HL-60 (cell line): Measurements from ENCODE around the gene TEKT2.

ENCODE experiments used
- DNase-seq, 2 experiments: peaks; one replicate each; pipeline ENCODE4 v3.0.0-alpha.2; 2010 to 2020; ENCODE audit warnings: low read depth in 1 of 2, low spot score in 1 of 2
- H3K27ac ChIP-seq: fragments of 250-450 bp; sonication (Bioruptor Pico); replicated peaks from 2 replicates; pipeline ENCODE4 v1.5.1; 2020; ENCODE audit warnings: mild to moderate bottlenecking, moderate library complexity
- H3K27me3 ChIP-seq: fragments of 250-450 bp; sonication (Bioruptor Pico); 2 replicates; pipeline ENCODE4 v1.5.1; 2021; ENCODE audit warnings: mild to moderate bottlenecking, moderate library complexity; ENCODE audit not compliant: insufficient read depth, poor library complexity, severe bottlenecking
- H3K4me3 ChIP-seq: replicated peaks from 2 replicates; pipeline ENCODE4 v1.5.1; 2011; ENCODE audit warnings: mild to moderate bottlenecking, control low read depth, low read length; ENCODE audit not compliant: insufficient read depth
- GABPA ChIP-seq: IDR thresholded peaks from 2 replicates; pipeline ENCODE4 v1.6.1; 2012; ENCODE audit warnings: low read depth
- POLR2AphosphoS5 ChIP-seq: IDR thresholded peaks from 2 replicates; pipeline ENCODE4 v1.6.1; 2012; ENCODE audit warnings: low read depth
- REST ChIP-seq: IDR thresholded peaks from 2 replicates; pipeline ENCODE4 v1.6.1; 2012; ENCODE audit warnings: low read depth; ENCODE audit not compliant: insufficient replicate concordance
- SPI1 ChIP-seq: IDR thresholded peaks from 2 replicates; pipeline ENCODE4 v1.6.1; 2012; ENCODE audit warnings: low read depth, mild to moderate bottlenecking, borderline replicate concordance
- TF ChIP-seq, protein P1 (sequence below): IDR thresholded peaks from one replicate; pipeline ENCODE4 v1.5.1; 2011; ENCODE audit warnings: low read length, control low read depth, inconsistent platforms; ENCODE audit not compliant: insufficient read depth

Gene TEKT2

DNA sequence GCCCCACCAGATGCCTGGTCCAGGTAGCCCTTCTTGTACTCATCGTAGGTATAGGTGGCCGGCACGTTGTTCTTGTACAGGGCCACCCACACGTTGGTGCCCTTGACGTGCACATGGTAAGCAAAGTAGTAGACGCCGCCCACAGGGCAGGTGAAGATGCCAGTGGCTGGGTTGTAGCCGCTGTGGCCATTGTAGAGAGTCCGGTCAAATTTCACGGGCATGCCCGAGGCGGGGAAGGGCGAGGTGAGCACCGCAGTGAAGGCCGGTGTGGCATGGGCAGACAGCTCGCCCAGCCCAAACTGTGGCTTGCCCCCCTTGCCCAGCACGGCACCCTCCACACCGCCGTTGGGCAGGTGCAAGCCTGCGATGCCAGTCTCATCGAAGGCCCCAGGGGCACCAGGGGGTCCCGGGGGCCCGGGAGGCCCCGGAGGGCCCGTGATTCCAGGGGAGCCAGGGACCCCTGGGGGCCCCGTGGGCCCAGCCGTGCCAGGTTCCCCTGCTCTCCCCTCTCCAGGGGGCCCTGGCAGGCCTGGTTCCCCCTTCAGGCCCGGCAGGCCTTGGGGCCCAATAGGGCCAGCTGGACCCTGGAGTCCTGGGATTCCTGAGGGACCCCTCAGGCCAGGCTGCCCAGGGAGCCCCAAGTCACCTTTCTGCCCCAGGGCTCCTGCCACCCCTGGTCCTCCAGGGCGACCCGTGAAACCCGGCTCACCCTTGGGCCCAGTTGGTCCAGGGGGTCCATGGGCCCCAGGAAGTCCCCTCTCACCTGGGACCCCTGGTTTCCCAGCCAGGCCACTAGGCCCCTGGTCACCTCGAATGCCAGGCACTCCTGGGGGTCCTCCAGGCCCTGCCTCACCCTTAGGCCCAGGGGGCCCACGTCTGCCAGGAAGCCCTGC lies 14.0 kb downstream of the TEKT2 start:
- no peak overlapping the region for H3K27ac ChIP-seq

GRCh38 chr1:36098650-36099365 lies 14.9 kb downstream of the TEKT2 start:
- TF ChIP-seq REST (no peak), POLR2AphosphoS5 (no peak), SPI1 (no peak), GABPA (no peak)
- no peak overlapping the region for H3K4me3 ChIP-seq
- H3K27ac ChIP-seq = no peak overlapping the region

More for the DNA sequence above, 14.0 kb downstream of the TEKT2 start:
- Histone ChIP-seq H3K4me3 (no peak overlapping the region), H3K27me3 (no peaks in the 10 kb centered on the region)
- no peak for TF ChIP-seq POLR2AphosphoS5
- TF ChIP-seq REST = no peak
- no peak for TF ChIP-seq SPI1
- TF ChIP-seq GABPA = no peak
- TF ChIP-seq, protein P1, sequence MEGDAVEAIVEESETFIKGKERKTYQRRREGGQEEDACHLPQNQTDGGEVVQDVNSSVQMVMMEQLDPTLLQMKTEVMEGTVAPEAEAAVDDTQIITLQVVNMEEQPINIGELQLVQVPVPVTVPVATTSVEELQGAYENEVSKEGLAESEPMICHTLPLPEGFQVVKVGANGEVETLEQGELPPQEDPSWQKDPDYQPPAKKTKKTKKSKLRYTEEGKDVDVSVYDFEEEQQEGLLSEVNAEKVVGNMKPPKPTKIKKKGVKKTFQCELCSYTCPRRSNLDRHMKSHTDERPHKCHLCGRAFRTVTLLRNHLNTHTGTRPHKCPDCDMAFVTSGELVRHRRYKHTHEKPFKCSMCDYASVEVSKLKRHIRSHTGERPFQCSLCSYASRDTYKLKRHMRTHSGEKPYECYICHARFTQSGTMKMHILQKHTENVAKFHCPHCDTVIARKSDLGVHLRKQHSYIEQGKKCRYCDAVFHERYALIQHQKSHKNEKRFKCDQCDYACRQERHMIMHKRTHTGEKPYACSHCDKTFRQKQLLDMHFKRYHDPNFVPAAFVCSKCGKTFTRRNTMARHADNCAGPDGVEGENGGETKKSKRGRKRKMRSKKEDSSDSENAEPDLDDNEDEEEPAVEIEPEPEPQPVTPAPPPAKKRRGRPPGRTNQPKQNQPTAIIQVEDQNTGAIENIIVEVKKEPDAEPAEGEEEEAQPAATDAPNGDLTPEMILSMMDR = no peak
- DNase-seq = no peak

DNA sequence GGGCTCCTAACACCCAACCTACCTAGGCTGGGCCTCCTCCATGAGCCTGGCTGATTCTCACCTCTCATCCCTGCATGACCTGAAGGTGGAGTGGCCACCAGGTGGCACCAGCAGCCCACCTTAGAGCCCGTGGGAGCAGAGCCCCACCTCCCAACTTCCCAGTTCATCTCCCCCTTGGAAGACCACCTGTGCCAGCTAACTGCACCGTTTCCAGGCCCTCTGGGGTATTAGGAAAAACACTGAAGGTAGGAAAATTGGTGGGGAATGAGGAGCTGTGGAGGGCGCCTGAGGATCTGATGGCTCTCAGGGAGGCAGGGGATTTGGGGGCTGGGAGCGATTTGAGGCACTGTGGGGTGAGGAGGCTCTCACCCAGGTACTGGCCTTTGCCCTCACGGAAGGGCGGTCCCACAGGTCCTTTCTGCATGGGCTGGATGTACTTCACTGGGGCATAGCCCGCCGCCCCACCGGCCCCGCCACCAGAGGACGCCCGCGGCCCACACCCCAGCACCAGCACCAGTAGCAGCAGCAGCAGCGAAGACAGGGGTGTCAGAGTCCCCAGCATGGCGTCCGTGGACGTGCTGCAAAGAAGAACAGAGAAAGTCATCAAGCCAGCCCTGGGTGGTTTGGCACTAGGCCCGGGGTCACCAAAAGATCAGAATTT lies 15.9 kb downstream of the TEKT2 start:
- no peak for TF ChIP-seq POLR2AphosphoS5
- no peak for TF ChIP-seq REST
- TF ChIP-seq SPI1 = no peak
- no peak for TF ChIP-seq GABPA
- TF ChIP-seq, protein P1 = peak; percentile 90
- peak; percentile 50 to 78 for DNase-seq
- Histone ChIP-seq H3K4me3 (0 out of 2 replicates have a peak overlapping the region, but pooled peaks have one; percentile 6), H3K27me3 (no peaks in the 10 kb centered on the region), H3K27ac (no peak overlapping the region)

More at GRCh38 chr1:36098650-36099365, 14.9 kb downstream of the TEKT2 start:
- H3K27me3 ChIP-seq = no peaks in the 10 kb centered on the region
- DNase-seq = no peak
